ENCODE data around the gene PROX1. TPM values are rescaled to one million over a fixed set of nuclear protein-coding genes. Genes with fewer than 3 reads are reported as not detected.

Gene PROX1
- total and polyA plus RNA-seq, 2 of the 8 experiments (the other 6 are each of a cell fraction or from before 2014, with no cell fraction given): 0.30 to 2.0 TPM

- no peak for TF ChIP-seq CHD7 (IDR thresholded peaks at IDR 0.05; ENCODE audit: insufficient replicate concordance, low read length)
- TF ChIP-seq MAFK (IDR thresholded peaks at IDR 0.05; ENCODE audit: low read depth, low read length): no peak
- no peak for TF ChIP-seq KDM4A (IDR thresholded peaks at IDR 0.05; ENCODE audit: low read depth, low read length, severe bottlenecking)
- no peak for TF ChIP-seq KDM1A (IDR thresholded peaks at IDR 0.05; ENCODE audit: borderline replicate concordance, low read length)
These were observed 49.0 kb upstream of the PROX1 start (continued) for GRCh38 chr1:213938776-213939175.
